OCI-LY3 (cell line): ENCODE measurements around the gene TALDO1.

ENCODE experiments used
- CTCF ChIP-seq: fragments of 200-600, 300-600 bp; sonication (generic); IDR thresholded peaks from 2 replicates; pipeline ENCODE4 v1.5.1; 2014; ENCODE audit warnings: antibody characterized with exemption, low read length, low read depth
- EZH2phosphoT487 ChIP-seq: fragments of 200-600 bp; shearing (Covaris generic); IDR thresholded peaks from 2 replicates; pipeline ENCODE4 v1.6.1; 2018; ENCODE audit warnings: antibody characterized with exemption, mixed run types, low read depth

GRCh38 chr11:808427-809286 is 61.4 kb downstream of the TALDO1 start:
- TF ChIP-seq CTCF (no peak), EZH2phosphoT487 (no peak)
